ENCODE measurements around the gene STAM2. TPM values are rescaled to one million over a fixed set of nuclear protein-coding genes. Genes with fewer than 3 reads are reported as not detected.

The STAM2 gene
- total RNA-seq: 17.9 and 19.3 TPM in 2 replicates

DNA sequence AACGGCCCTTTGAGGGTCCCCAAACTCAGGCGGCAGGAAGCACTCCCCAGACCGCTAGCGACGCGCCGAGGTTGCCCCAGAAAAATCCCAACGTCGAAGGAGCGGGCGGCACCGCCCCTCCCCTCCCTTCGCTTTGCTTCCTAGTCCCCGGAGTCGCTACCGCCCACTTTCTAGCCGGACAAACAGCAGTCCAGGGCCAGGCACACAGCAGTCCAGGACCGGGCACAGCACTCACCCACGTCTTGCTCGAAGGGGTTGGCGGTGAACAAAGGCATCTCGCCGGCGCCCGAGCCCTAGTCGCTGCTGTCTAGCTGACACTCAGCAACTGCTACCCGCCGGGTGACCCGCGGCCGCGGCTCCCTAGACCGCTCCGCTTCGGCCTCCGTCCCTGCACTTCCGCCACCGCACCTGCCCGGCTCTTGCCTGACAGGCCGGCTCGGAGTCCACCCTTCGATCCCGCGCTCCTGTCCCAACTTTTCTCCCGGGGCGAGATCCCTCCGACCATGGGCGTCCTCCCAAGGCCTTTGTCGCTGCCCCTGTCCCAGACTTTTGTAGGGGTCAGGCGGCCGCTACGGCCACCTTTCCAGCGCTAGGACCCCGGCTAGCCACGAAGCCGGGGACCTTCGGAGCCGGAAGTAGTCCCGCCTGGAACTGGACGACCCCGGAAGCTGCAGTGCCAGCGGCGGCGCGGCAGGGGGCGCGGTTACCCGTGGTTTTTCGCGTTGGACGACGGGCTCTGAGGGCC, at the start of gene STAM2:
STAM2 (minus strand) TSS at position 396 of the 745 bp plus-strand sequence; CDS start at position 275, 121 bp downstream.

DNA sequence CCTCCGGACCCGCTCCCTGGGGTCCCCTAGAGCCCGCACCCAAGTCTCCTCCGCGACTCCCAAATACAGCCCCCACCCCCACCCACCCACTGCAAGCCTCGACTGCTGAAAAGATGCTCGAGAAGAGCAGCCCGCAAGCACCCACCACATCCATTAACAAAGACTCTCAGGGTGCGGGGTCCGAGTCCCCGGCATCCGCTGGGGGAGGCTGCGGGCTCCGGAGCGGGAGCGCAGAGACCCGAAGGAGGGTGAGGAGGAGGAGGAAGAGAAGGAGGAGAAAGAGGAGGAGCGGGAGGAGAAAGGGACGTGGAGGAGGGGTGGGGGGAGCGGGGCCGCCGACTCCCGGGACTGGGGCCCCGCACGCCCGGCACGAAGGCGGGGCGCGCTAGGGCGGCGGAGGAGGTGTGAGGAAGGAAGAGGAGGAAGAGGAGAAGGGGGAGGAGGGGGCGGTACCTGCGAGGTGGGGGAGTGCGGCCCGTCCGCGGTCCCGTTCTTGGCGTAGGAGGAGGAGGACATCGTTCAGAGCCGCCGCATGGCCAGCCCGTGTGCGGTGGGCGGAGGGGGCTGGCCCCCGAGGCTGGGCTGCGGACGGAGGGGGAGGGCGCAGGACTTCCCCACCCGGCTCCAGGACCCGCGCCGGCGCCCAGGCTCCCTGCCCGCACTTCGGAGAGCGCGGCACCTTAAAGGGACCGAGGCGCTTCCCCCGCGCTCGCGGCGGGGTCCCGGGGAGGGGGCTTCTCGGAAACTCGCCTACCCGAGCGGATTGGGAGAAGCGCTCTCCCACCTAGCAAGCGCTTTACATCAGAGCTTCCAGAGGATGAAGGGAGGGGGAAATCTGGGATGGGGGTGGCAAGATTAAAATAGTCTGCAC, 76.8 kb downstream of the STAM2 start, which contains the start of gene CACNB4:
CACNB4 (minus strand) TSS at position 549 of the 871 bp plus-strand sequence.

Other genes starting within 250 kb of the STAM2 start
- gene CACNB4, start 76.7 kb downstream of the STAM2 start, total RNA-seq: 0.93 and 1.4 TPM in 2 replicates
- gene FMNL2, start 159.4 kb upstream of the STAM2 start, total RNA-seq: 12.8 and 14.4 TPM in 2 replicates